Dermis microvascular lymphatic vessel endothelial cell (primary cell): Measurements from ENCODE around the gene SH3PXD2B. TPM values are rescaled to one million over a fixed set of nuclear protein-coding genes. Genes with fewer than 3 reads are reported as not detected.
"Not testable (repeated sequence)": the region's sequence is repeated elsewhere in the genome, so short reads cannot be mapped to it uniquely, and the experiment has no call there.

ENCODE experiments used
- DNase-seq, 2 donors: peaks; one replicate each; pipeline versions ENCODE4 v3.0.0 to v3.0.0-alpha.2; 2010; ENCODE audit warnings: low read depth in 2 of 2
- total RNA-seq: library from RNA; depleted of rRNA; stranded (reverse); fragments of >200 nt; gene quantifications from 2 replicates; pipeline ENCODE4 v1.2.1, GENCODE V29; 2014

Gene SH3PXD2B
- total RNA-seq, 1 donor from 2014 or later = 12.5 TPM

DNA sequence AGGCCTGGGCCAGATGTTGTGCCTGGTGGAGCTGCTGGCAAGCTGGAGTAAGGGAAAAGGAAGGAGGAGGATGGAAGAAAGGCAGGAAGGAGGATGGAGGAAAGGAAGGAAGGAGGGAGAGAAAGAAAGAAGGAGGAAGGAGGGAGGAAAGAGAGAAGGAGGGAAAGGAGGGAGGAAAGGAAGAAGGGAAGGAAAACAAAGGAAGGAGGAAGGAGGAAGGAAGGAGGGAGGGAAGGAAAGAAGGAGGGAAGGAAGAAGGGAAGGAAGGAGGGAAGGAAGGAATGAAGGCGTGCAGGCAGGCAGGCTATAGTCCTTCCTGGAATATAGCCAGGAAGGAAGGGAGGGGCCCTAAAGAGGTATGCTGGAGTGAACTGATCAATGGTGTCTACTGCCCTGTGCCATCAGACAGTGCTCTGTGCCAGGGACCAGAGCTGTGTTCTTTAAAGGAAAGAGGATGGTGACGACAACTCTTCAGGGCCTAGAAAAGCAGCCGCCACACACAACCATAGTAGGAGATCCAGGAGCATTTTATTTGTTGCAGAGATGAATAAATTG, 109.4 kb downstream of the SH3PXD2B start:
- no peak for DNase-seq

DNA sequence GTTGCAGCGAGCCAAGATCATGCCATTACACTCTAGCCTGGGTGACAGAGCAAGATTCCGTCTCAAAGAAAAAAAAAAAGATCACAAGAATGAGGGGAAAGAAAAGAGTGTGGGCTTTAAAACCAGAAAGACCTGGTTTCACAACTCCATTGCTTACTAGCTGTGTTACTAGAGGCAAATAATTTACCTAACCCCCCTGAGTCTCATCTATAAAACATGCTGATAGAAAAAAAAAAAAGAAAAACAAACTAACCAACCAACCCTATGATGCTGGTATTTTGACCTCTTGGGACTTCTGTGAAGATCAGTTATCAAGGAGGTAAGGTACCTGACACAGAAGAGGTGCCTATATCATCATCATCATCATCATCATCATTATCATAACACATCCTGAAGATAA, 110.6 kb downstream of the SH3PXD2B start:
- DNase-seq = no peak

DNA sequence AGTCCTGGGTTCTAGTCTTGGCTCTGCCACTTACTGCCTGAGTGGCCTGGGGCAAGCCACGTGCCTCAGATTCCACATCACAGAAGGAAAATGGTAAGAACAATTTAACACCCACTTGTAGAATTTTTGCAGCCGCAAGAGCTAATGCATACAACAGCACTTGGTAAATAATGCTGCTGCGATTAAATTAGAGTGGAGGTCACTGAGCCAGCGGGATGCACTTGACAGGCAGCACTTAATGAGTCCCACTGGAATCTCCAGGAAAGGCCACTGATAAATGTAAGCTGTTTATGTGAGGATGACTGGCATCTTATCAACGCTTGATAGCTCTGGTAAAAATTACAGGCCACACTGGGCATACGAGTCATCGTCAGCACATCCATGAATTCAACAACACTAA, 111.4 kb downstream of the SH3PXD2B start:
- no peak for DNase-seq

DNA sequence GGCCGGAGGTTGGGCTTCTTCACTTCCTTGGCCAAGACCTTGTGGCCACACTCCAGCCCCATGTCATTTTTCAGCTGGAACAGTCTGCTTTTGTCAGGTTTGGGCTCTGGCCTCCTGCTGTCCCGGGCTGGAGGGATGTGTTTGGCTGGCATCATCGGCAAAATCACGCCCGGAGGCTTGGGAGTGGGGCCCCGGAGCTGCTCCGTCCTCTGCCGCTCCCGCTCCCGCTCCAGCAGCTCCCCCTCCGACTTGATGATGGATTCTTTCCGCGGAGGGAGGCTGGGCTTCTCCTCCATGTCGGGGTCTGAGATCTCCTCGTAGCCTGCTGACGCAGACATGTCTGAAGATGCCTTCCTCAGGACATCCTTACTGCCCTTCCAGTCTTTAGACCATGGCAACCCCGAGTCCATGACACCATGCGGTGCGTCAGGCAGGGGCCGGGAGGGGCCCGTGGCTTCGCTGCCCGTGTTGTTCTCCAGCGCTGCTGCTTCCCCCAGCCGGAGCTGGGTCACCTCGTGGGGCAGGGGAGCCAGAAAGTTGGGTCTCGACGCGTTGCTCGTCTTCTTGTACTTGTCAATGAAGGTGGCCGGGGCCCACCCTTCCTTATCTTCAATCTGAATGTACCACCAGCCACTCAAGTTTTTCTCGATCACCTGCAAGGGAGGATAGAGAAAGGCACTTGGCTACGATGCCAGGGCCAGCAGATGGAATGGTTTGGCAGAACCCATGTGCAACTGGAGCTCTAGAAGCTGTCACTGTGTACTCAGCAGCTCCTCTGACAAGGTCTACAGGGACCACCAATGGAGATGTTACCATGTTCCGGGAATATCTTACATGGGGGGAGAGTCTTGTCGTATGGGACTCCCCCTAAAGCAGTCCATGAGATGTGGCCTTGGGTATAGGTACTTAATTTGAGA, 114.8 kb downstream of the SH3PXD2B start:
- no peak for DNase-seq

DNA sequence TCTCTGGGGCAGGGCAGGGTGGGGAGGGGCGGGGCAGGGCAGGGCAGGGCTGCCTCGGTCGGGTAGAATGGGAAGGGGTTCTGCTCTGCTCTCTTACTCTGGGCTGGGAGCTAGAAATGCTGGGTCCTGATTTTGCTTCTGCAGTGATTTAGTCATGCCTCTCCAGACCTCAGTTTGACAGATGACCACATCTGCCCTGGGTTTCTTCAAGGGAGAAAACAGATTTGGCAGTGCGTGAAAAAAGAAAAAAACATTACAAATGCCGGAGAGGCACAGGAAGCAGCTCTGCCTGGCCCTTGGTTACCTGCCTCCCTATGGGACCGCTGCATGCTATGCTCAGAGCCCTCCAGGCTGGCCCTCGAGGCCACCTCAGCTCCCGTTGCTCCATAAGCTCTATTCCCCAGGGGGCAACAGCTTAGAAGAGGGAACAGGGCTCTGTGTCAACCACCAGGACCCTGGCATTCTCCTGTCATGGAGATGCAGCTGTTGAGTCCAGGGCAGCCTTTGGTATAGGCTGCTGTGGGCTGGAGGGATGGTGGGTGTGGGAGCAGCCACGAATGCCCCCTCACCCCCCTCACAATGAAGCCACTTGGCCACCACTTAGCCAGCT, 117.5 kb downstream of the SH3PXD2B start:
- no peak for DNase-seq

DNA sequence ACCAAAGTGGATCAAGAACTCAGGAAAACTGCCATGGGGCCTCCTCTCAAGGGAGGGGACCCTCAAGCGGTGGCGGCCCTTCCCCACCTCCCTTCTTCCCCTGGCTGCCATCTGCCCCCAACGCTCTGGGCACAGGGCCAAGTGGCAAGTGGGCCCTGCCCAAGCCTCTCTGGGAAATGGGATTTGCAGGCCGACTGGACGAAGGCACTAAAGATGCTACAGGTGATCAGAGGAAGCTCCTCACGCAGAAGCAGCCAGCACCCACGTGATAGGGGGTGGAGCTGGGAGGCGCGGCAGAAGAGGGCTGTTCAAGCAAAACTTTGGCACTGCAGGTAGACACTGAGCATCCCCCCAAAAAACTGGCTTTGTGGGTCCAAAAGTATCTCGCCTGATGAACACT, 118.1 kb downstream of the SH3PXD2B start:
- DNase-seq = no peak

DNA sequence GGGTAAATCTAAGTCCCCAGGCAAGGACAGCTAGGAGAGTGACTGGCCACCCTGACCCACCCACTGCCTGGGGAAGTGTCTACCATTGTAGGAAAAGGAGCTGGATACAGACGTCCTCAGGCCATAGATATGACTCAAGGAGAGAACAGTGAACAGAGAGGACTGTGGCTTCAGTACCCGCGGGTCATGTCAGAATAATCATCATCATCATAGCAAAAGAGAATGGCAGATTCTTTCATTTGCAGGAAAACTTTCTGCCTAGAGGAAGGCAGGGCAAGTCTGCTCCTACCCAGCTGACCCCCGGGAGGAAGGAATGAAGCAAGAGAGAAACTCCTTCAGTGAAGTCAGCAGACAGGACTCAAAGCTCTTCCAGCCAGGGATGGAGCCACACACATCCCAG, 118.6 kb downstream of the SH3PXD2B start:
- no peak for DNase-seq

DNA sequence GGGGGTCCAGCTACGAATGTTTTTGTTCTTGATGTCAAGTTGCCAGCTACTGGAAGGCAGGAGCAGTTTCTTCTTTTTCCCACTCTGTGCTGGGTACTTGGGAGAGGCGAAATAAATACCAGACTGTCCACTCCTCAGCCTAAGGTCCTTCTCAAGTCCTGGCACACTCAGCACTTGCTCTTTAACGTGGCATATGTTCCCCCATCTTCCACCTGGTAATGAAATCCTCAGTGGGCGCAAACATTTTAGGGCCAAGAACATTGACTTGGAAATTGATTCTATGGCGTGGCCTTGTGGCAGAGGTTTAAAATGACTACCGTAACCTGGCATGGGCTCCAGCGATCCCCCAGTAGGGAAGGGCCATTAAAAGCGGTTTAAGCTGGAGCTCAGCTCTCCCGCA, 119.7 kb downstream of the SH3PXD2B start:
- DNase-seq = no peak

DNA sequence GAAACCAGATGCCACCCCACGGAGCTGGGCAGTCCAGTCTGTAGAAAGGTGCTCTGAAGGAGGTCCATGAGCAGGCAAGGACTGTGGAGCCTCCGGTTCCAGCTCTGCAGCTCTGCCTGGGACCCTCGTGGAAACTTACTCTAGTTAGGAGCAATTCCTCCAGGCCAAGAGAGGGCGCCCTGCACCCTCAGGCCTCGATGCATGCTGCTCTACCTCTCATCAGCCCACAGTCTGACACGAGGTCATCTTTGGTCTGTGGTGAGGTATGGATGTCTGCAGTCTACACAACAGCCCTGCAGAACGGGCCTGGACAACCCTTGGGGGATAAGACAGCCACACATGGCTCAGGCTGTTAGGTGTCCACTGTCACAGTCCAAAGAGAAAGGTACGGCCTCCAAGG, 120.1 kb downstream of the SH3PXD2B start:
- no peak for DNase-seq

DNA sequence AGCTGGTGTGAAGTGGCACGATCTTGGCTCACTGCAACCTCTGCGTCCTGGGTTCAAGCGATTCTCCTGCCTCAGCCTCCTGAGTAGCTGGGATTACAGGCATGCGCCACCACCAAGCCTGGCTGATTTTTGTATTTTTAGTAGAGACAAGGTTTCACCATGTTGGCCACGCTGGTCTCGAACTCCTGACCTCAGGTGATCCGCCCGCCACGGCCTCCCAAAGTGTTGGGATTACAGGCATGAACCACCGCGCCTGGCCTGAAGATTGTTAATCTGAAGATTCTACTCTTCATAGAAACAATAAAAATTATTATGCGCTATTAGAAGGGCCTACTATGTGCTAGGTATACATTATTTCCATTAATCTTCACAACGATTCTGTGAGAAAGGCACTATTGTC, 127.4 kb downstream of the SH3PXD2B start:
- not testable (repeated sequence) for DNase-seq

DNA sequence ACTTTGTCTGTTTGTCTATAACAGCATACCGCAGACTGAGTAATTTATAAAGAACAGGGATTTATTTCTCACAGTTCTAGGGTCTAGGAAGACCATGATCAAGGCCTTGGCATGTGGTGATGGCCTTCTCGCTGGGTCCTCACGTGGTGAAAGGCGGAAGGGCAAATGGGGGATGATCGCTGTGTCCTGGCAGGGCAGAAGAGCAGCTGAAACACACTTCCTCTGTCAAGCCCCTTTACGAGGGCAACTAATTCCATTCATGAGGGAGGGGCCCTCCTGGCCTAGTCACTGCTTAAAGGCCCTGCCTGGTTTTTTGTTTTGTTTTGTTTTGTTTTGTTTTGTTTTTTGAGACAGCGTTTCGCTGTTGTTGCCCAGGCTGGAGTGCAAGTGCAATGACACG, 128.9 kb downstream of the SH3PXD2B start:
- no peak for DNase-seq

DNA sequence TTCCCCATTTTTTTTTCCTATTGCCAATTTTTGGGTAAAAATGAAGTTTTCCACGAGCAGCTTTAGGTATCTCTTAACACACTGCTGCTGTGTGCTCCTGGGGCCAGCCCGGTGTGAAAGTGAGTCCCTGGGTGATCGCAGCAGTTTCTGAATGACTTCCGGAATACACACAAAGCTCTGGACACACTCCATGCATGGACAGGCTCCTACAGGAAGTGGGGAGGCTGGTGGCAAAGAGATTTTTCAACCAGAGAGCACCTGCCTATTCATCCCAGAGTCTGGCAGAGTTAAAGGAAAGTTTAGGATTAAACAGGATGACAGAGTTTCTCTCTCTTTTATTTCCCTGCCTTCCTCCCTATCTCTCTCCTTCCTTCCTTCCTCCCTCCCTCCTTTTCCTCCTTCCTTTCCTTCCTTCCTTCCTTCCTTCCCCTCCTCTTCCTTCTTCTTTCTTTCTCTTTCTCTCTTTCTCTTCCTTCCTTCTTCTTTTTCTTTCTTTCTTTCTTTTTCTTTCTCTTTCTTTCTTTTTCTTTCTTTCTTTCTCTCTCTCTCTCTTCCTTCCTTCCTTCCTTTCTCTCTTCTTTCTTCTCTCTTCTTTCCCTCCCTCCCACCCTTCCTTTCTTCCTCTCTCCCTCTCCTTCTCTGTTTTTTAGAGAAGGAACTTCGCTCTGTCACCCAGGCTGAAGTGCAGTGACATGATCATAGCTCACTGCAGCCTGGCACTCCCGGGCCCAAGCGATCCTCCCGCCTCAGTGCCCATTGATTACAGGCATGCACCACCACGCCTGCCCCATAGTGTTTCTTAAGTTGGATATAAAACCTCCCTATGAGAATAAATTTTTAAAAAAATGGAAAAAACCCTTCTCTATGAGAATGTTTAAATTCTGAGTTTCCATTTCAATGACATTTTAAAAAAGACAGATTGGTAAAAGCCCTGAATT, 132.0 kb downstream of the SH3PXD2B start:
- DNase-seq = peak; percentile 41 to 76

DNA sequence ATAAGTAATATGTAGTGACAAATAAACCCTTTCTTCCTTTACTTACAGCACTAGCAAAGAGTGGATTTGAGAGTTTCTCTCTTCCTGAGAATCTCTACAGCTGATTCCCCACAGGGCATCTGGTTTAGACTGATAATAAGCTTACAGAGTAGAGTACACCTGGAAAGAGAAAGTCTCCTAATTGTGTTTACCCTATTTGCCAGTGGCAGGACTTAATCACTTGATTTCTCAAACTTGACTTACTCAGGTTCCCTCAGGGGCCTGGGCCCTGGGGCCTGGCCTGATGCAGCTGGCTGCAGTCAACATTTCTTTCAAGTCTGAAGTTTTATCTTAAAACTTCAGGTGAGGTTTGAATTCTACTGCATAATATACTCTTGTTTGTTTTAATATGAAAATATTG, 132.7 kb downstream of the SH3PXD2B start:
- DNase-seq = no peak

DNA sequence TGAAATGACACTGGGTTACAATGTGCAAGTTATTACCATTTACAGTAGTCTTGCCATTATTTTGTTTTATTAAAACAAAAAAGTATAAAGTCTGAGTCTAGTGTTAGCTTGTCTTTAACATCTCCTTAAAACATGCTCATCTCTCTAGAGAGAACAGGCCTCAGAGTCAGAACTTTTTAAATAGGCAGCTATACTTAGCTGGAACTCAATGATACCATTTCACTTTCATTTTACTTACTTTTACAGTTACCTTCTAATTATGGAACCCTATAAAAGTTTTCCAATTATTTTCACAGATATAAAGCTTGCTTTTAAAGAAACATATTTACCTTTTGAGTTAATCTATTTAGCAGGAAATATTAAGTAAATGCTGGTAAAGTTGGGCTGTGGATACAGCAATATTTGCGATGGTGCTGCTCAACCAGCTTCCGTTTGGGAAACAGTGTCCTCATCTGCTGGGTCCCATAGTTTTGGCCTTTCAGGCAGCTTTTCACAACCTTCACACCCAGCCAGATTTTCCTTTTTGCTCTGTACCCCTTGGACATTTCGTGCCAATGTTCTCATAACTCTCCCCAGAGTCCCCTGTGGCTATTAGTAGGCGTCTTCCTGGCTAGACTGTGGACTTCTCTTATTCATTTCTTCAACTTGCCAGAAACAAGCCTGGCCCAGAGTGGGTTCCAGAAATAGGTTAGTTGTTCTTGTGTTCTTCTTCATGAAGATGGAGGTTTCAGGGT, 134.4 kb downstream of the SH3PXD2B start:
- DNase-seq = no peak

DNA sequence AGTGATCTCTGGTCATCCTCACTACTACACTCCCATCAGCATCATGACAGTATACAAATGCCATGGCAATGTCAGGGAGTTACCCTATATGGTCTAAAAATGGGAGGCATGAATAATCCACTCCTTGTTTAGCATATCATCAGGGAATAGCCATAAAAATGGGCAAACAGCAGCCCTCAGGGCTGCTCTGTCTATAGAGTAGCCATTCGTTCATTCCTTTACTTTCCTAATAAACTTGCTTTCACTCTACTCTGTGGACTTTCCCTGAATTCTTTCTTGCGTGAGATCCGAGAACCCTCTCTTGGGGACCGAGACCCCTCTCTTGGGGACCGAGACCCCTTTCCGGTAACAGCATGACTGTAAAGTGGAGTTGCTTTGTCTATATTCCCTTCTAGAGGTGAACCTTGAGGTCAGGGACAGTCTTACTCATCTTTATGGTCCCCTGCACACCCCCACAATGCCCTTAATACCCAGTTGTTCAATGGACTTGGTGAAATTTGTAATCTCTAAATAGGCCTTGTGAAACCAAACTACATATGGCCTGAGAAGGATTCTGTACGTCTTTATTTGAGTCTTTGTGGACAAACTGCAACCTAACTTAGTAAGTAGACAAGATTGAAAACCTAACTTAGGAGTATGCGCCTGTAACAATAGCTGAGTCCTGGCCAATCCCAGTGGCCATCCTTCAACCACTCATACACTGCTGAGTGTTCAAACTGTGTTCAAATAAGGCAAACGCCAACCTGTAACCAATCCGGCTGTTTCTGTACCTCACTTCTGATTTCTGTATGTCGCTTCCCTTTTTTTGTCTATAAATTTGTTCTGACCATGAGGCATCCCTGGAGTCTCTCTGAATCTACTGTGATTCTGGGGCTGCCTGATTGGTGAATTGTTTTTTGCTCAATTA, 138.5 kb downstream of the SH3PXD2B start:
- no peak for DNase-seq

DNA sequence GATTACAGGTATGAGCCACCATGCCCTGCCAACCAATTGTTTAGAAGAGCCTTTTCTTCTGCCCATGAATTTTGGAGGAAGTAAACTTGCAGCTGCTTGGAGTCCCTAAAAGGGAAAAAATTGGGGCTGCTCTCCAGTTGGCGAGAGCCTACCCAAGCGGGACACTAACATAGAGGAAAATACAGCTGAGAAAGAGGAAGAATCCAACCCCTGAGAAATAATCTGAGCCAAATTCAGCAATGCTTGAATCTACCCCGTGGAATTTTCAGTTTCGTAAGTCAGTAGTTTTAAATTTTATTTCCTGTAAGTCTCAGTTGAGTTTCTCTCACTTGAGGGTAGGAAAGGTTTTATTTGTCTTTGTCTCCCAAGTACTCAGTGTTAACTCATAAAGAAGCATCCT, 140.4 kb downstream of the SH3PXD2B start:
- no peak for DNase-seq

DNA sequence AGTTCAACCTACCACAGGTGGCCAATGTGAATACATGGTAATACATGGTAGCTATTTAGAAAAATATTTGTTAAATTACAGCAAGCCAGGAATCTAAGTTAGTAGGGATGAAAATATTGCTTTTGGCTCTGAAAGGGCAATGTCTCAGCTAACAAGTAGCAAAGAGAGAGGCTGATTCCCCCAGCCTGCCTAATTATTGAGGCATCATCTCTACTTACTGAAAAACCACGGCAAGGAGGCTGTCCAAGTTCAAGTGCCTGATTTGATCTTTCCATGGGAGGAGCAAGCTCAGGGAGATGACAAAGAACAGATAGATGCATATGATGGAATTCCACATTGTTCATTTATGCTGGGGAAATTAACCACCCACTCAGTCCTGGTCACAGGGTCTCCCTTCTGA, 142.0 kb downstream of the SH3PXD2B start:
- DNase-seq = no peak

DNA sequence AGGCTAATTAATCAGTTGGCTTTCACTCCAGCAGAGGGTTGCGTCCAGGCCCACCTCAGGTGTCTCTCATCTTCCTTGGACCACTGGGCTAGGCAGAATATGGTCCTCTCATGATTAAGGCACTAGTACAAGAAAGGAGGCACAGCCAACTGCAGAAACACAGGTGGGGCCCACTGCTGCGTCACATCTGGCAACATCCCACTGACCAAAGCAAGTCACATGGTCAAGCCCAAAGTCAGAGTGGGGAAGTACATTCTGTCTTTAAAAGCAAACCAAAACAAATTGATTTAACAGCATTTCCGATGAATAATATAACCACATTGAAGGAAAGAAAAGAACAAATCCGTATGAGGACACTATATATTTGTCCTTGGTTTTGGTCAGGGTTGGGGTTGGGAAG, 142.7 kb downstream of the SH3PXD2B start:
- DNase-seq = no peak

DNA sequence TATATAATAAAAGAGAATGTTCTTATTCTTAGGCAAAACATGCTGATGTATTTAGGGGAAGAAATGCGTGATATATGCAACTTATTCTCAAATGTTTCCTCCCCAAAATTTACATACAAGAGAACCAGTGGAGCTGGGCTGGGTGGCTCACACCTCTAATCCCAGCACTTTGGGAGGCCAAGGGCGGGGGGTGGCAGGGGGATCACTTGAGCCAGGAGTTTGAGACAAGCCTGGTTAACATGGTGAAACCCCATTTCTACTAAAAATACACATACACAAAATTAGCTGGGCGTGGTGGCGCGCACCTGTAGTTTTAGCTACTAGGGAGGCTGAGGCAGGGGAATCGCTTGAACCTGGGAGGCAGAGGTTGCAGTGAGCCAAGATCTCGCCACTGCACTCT, 143.3 kb downstream of the SH3PXD2B start:
- no peak for DNase-seq

DNA sequence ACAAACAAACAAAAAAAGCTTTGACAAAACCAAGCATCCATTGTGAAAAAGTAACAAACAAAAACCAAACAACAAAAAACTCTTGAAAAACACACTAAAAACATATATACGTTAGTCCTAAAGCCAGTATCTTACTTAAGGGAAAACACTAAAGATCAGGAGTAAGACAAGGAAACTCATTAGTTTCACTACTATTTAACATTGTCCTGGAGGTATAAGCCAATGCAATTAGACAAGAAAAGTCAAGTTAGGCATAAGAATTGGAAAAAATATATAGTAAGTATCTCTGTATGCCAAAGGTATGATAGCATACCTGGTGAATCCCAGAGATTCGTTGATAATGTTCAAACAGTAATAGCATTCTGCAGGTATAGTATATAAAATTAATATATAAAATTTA, 148.9 kb downstream of the SH3PXD2B start:
- no peak for DNase-seq
